Measurements from ENCODE around the gene MED26.

The MED26 gene

GRCh38 chr19:16599655-16600346 is 28.2 kb downstream of the MED26 start:
- H3K27me3 ChIP-seq (ENCODE audit: insufficient read depth, low read length, poor library complexity) = no peaks in the 10 kb centered on the region
- no peak overlapping the region for H3K4me2 ChIP-seq (ENCODE audit: insufficient read depth, low read length)
- H3K79me2 ChIP-seq (ENCODE audit: insufficient read depth, low read length) = peaks cover 100% of the 10 kb centered on the region
- no peak overlapping the region for H3K27ac ChIP-seq (ENCODE audit: low read length)
- DNase-seq (no peak), ATAC-seq (ENCODE audit: insufficient read depth, low read depth) (no peak)
- no peaks in the 10 kb centered on the region for H3K9me3 ChIP-seq (ENCODE audit: insufficient read depth, low read length, severe bottlenecking)
- H3K4me1 ChIP-seq (ENCODE audit: insufficient read depth, low read length) = peaks cover 7% of the 10 kb centered on the region
- no peak overlapping the region for H2AFZ ChIP-seq (ENCODE audit: low read depth, low read length)
- no peak for TF ChIP-seq EZH2 (IDR thresholded peaks at IDR 0.05; ENCODE audit: borderline replicate concordance, low read depth, low read length, severe bottlenecking)
- TF ChIP-seq, protein P1, sequence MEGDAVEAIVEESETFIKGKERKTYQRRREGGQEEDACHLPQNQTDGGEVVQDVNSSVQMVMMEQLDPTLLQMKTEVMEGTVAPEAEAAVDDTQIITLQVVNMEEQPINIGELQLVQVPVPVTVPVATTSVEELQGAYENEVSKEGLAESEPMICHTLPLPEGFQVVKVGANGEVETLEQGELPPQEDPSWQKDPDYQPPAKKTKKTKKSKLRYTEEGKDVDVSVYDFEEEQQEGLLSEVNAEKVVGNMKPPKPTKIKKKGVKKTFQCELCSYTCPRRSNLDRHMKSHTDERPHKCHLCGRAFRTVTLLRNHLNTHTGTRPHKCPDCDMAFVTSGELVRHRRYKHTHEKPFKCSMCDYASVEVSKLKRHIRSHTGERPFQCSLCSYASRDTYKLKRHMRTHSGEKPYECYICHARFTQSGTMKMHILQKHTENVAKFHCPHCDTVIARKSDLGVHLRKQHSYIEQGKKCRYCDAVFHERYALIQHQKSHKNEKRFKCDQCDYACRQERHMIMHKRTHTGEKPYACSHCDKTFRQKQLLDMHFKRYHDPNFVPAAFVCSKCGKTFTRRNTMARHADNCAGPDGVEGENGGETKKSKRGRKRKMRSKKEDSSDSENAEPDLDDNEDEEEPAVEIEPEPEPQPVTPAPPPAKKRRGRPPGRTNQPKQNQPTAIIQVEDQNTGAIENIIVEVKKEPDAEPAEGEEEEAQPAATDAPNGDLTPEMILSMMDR (IDR thresholded peaks at IDR 0.05; ENCODE audit: borderline replicate concordance, extremely low read depth, low read length, poor library complexity, severe bottlenecking) = no peak
- 0 out of 2 replicates have a peak, but pooled peaks cover 4% of the 10 kb centered on the region for H3K36me3 ChIP-seq (ENCODE audit: insufficient read depth, low read length)
- H3K4me3 ChIP-seq (ENCODE audit: low read depth in 1 of 2, low read length in 2 of 2) = no peak overlapping the region
- peaks cover 93% of the 10 kb centered on the region for H4K20me1 ChIP-seq (ENCODE audit: insufficient read depth, low read length)
- H3K9ac ChIP-seq (ENCODE audit: low read depth, low read length) = no peak overlapping the region

DNA sequence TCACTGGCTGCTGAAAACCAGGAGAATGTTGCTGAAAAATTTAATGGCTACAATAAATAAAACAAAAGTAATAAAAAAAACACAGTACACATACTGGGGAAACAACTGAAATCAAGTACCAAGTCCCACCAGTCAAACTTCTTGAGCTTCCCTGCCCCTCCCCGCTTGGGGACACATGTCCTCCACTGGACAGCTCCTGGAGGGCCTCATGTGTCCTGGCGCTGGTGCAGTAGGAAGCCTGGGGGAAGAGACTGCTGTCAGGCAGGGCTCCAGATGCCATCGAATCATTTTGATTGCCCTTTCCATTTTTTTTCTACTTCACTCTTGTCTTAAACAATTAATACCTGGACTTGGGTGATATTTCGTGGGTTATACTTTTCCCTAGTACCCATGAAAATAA is 29.2 kb downstream of the MED26 start:
- TF ChIP-seq, protein P1 (IDR thresholded peaks at IDR 0.05; ENCODE audit: borderline replicate concordance, extremely low read depth, low read length, poor library complexity, severe bottlenecking) = no peak
- no peak for TF ChIP-seq EZH2 (IDR thresholded peaks at IDR 0.05; ENCODE audit: borderline replicate concordance, low read depth, low read length, severe bottlenecking)
- H3K36me3 ChIP-seq (ENCODE audit: insufficient read depth, low read length) = 0 out of 2 replicates have a peak, but pooled peaks cover 4% of the 10 kb centered on the region
- H2AFZ ChIP-seq (ENCODE audit: low read depth, low read length) = no peak overlapping the region
- no peak overlapping the region for H3K4me3 ChIP-seq (ENCODE audit: low read depth in 1 of 2, low read length in 2 of 2)
- H3K4me2 ChIP-seq (ENCODE audit: insufficient read depth, low read length) = no peak overlapping the region
- peaks cover 100% of the 10 kb centered on the region for H3K79me2 ChIP-seq (ENCODE audit: insufficient read depth, low read length)
- H3K27ac ChIP-seq (ENCODE audit: low read length) = no peak overlapping the region
- H3K4me1 ChIP-seq (ENCODE audit: insufficient read depth, low read length) = peaks cover 16% of the 10 kb centered on the region
- DNase-seq = no peak
- H4K20me1 ChIP-seq (ENCODE audit: insufficient read depth, low read length) = peaks cover 93% of the 10 kb centered on the region
- no peak for ATAC-seq (ENCODE audit: insufficient read depth, low read depth)
- H3K9me3 ChIP-seq (ENCODE audit: insufficient read depth, low read length, severe bottlenecking) = no peaks in the 10 kb centered on the region
- H3K27me3 ChIP-seq (ENCODE audit: insufficient read depth, low read length, poor library complexity) = no peaks in the 10 kb centered on the region
- H3K9ac ChIP-seq (ENCODE audit: low read depth, low read length) = no peak overlapping the region

DNA sequence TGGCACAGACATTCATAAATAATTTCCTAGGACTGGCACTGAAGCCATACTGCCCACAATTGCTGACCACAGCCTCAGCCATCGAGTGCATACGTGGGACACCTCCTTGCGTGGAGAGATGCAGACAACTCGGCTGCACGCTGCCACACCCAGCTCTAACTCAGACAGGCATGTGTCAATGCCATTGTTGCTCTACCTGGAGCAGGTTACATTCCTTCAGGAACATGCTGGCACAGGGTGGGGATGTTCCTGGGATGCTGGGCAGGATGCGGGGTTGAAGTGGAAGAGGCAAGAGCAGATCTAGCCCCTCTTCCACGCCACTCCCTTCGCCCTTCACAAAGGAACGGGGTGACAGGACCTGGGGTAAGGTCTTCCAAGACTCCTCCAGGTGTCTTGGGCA is 31.6 kb downstream of the MED26 start:
- Histone ChIP-seq H3K27me3 (ENCODE audit: insufficient read depth, low read length, poor library complexity) (no peaks in the 10 kb centered on the region), H3K9ac (ENCODE audit: low read depth, low read length) (no peak overlapping the region), H3K79me2 (ENCODE audit: insufficient read depth, low read length) (peaks cover 100% of the 10 kb centered on the region), H3K4me2 (ENCODE audit: insufficient read depth, low read length) (no peak overlapping the region), H4K20me1 (ENCODE audit: insufficient read depth, low read length) (peaks cover 94% of the 10 kb centered on the region), H3K36me3 (ENCODE audit: insufficient read depth, low read length) (0 out of 2 replicates have a peak, but pooled peaks cover 4% of the 10 kb centered on the region), H3K27ac (ENCODE audit: low read length) (no peak overlapping the region), H3K4me1 (ENCODE audit: insufficient read depth, low read length) (peaks cover 24% of the 10 kb centered on the region), H3K4me3 (ENCODE audit: low read depth in 1 of 2, low read length in 2 of 2) (no peak overlapping the region), H2AFZ (ENCODE audit: low read depth, low read length) (no peak overlapping the region), H3K9me3 (ENCODE audit: insufficient read depth, low read length, severe bottlenecking) (no peaks in the 10 kb centered on the region)
- ATAC-seq (ENCODE audit: insufficient read depth, low read depth) (no peak), DNase-seq (no peak)
- TF ChIP-seq, protein P1 (IDR thresholded peaks at IDR 0.05; ENCODE audit: borderline replicate concordance, extremely low read depth, low read length, poor library complexity, severe bottlenecking) = no peak
- no peak for TF ChIP-seq EZH2 (IDR thresholded peaks at IDR 0.05; ENCODE audit: borderline replicate concordance, low read depth, low read length, severe bottlenecking)
